ENCODE data around the gene SYTL3.

DNA sequence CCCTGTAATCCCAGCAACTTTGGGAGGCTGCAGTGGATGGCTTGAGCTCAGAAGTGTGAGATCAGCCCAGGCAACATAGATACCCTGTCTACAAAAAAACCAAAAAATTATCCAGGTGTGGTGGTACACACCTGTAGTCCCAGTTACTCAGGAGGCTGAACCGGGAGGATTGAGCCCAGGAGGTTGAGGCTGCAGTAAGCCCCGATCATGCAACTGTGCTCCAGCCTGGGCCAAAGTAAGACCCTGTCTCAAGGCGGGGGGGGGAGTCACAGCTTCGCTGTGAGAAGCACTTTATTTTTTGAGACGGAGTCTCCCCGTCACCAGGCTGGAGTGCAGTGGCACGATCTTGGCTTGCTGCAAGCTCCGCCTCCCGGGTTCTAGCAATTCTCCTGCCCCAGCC, 115.1 kb downstream of the SYTL3 start:
- TF ChIP-seq, protein P1, sequence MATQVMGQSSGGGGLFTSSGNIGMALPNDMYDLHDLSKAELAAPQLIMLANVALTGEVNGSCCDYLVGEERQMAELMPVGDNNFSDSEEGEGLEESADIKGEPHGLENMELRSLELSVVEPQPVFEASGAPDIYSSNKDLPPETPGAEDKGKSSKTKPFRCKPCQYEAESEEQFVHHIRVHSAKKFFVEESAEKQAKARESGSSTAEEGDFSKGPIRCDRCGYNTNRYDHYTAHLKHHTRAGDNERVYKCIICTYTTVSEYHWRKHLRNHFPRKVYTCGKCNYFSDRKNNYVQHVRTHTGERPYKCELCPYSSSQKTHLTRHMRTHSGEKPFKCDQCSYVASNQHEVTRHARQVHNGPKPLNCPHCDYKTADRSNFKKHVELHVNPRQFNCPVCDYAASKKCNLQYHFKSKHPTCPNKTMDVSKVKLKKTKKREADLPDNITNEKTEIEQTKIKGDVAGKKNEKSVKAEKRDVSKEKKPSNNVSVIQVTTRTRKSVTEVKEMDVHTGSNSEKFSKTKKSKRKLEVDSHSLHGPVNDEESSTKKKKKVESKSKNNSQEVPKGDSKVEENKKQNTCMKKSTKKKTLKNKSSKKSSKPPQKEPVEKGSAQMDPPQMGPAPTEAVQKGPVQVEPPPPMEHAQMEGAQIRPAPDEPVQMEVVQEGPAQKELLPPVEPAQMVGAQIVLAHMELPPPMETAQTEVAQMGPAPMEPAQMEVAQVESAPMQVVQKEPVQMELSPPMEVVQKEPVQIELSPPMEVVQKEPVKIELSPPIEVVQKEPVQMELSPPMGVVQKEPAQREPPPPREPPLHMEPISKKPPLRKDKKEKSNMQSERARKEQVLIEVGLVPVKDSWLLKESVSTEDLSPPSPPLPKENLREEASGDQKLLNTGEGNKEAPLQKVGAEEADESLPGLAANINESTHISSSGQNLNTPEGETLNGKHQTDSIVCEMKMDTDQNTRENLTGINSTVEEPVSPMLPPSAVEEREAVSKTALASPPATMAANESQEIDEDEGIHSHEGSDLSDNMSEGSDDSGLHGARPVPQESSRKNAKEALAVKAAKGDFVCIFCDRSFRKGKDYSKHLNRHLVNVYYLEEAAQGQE (IDR thresholded peaks at IDR 0.05; ENCODE audit: low read depth, low read length) = no peak
- TF ChIP-seq, protein P2, sequence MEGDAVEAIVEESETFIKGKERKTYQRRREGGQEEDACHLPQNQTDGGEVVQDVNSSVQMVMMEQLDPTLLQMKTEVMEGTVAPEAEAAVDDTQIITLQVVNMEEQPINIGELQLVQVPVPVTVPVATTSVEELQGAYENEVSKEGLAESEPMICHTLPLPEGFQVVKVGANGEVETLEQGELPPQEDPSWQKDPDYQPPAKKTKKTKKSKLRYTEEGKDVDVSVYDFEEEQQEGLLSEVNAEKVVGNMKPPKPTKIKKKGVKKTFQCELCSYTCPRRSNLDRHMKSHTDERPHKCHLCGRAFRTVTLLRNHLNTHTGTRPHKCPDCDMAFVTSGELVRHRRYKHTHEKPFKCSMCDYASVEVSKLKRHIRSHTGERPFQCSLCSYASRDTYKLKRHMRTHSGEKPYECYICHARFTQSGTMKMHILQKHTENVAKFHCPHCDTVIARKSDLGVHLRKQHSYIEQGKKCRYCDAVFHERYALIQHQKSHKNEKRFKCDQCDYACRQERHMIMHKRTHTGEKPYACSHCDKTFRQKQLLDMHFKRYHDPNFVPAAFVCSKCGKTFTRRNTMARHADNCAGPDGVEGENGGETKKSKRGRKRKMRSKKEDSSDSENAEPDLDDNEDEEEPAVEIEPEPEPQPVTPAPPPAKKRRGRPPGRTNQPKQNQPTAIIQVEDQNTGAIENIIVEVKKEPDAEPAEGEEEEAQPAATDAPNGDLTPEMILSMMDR (IDR thresholded peaks at IDR 0.05) = no peak
- TF ChIP-seq JUND (IDR thresholded peaks at IDR 0.05) (no peak), SIN3A (IDR thresholded peaks at IDR 0.05; ENCODE audit: borderline replicate concordance, low read depth, low read length) (no peak), EZH2phosphoT487 (IDR thresholded peaks at IDR 0.05; ENCODE audit: borderline replicate concordance, low read depth) (no peak), SMC3 (IDR thresholded peaks at IDR 0.05; ENCODE audit: low read depth, low read length) (no peak), RXRA (IDR thresholded peaks at IDR 0.05; ENCODE audit: borderline replicate concordance, low read depth) (no peak), EP300 (IDR thresholded peaks at IDR 0.05; ENCODE audit: borderline replicate concordance in 1 of 2, low read depth in 1 of 2, low read length in 1 of 2) (no peak), TAF1 (IDR thresholded peaks at IDR 0.05; ENCODE audit: borderline replicate concordance, low read depth, low read length) (no peak)
- TF ChIP-seq, protein P3, sequence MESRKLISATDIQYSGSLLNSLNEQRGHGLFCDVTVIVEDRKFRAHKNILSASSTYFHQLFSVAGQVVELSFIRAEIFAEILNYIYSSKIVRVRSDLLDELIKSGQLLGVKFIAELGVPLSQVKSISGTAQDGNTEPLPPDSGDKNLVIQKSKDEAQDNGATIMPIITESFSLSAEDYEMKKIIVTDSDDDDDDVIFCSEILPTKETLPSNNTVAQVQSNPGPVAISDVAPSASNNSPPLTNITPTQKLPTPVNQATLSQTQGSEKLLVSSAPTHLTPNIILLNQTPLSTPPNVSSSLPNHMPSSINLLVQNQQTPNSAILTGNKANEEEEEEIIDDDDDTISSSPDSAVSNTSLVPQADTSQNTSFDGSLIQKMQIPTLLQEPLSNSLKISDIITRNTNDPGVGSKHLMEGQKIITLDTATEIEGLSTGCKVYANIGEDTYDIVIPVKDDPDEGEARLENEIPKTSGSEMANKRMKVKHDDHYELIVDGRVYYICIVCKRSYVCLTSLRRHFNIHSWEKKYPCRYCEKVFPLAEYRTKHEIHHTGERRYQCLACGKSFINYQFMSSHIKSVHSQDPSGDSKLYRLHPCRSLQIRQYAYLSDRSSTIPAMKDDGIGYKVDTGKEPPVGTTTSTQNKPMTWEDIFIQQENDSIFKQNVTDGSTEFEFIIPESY (IDR thresholded peaks at IDR 0.05; ENCODE audit: borderline replicate concordance, low read depth) = no peak
- TF ChIP-seq, protein P4, sequence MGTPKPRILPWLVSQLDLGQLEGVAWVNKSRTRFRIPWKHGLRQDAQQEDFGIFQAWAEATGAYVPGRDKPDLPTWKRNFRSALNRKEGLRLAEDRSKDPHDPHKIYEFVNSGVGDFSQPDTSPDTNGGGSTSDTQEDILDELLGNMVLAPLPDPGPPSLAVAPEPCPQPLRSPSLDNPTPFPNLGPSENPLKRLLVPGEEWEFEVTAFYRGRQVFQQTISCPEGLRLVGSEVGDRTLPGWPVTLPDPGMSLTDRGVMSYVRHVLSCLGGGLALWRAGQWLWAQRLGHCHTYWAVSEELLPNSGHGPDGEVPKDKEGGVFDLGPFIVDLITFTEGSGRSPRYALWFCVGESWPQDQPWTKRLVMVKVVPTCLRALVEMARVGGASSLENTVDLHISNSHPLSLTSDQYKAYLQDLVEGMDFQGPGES (IDR thresholded peaks at IDR 0.05; ENCODE audit: low read depth, low read length) = no peak
- TF ChIP-seq, protein P5, sequence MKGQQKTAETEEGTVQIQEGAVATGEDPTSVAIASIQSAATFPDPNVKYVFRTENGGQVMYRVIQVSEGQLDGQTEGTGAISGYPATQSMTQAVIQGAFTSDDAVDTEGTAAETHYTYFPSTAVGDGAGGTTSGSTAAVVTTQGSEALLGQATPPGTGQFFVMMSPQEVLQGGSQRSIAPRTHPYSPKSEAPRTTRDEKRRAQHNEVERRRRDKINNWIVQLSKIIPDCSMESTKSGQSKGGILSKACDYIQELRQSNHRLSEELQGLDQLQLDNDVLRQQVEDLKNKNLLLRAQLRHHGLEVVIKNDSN (IDR thresholded peaks at IDR 0.05; ENCODE audit: borderline replicate concordance, low read depth) = no peak
